ENCODE data around the gene AP3D1. TPM values are rescaled to one million over a fixed set of nuclear protein-coding genes. Genes with fewer than 3 reads are reported as not detected.
"Not testable (repeated sequence)": the region's sequence is repeated elsewhere in the genome, so short reads cannot be mapped to it uniquely, and the experiment has no call there.

Gene AP3D1
- total RNA-seq, 3 donors from 2014 or later, result 53.6 to 68.5 (median 54.0) TPM

DNA sequence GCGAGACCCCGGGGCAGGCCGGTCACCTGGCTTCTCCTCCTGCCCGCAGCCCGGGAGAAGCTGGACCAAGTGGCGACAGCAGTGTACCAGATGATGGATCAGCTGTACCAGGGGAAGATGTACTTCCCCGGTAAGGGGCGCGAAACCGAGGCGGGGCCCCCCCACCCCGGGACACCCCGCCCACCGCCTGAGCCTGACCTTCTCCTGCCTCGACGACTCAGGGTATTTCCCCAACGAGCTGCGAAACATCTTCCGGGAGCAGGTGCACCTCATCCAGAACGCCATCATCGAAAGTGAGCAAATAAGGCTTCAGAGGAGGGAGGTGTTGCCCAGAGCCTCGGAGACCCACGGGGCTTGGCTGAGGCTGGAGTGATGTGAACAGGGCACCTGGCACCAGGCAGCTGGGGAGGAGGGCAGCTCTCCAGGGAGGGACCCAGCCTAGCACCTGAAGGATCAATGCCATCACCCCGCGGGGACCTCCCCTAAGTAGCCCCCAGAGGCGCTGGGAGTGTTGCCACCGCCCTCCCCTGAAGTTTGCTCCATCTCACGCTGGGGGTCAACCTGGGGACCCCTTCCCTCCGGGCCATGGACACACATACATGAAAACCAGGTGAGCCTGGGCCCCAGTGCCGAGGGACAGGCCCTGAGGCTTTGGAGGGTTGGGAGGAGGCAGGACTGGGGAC lies 54.0 kb downstream of the AP3D1 start:
- intact Hi-C loops (cut with DNase I; ENCODE audit: low total_unique reads), result loop anchor here (10.0 kb wide), 1 partner anchor 193 kb away; the partner anchor contains the start of genes ADAT3 and SCAMP4
- DNase-seq (ENCODE audit: low spot score in 2 of 2), result no peak
- Histone ChIP-seq H3K27me3 (no peaks in the 10 kb centered on the region), H3K4me1 (peaks cover 0 to 10% of the 10 kb centered on the region in 2 donors), H3K4me3 (peak overlapping the region; percentile 43 to 85 (median 70)), H3K36me3 (no peaks in the 10 kb centered on the region), H3K27ac (peak overlapping the region; percentile 92 to 97), H3K9me3 (no peaks in the 10 kb centered on the region)
- TF ChIP-seq, protein P1, sequence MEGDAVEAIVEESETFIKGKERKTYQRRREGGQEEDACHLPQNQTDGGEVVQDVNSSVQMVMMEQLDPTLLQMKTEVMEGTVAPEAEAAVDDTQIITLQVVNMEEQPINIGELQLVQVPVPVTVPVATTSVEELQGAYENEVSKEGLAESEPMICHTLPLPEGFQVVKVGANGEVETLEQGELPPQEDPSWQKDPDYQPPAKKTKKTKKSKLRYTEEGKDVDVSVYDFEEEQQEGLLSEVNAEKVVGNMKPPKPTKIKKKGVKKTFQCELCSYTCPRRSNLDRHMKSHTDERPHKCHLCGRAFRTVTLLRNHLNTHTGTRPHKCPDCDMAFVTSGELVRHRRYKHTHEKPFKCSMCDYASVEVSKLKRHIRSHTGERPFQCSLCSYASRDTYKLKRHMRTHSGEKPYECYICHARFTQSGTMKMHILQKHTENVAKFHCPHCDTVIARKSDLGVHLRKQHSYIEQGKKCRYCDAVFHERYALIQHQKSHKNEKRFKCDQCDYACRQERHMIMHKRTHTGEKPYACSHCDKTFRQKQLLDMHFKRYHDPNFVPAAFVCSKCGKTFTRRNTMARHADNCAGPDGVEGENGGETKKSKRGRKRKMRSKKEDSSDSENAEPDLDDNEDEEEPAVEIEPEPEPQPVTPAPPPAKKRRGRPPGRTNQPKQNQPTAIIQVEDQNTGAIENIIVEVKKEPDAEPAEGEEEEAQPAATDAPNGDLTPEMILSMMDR (IDR thresholded peaks at IDR 0.05), result no peak
- no peak for TF ChIP-seq POLR2AphosphoS5 (IDR thresholded peaks at IDR 0.05)
- TF ChIP-seq POLR2A (IDR thresholded peaks at IDR 0.05), result no peak

DNA sequence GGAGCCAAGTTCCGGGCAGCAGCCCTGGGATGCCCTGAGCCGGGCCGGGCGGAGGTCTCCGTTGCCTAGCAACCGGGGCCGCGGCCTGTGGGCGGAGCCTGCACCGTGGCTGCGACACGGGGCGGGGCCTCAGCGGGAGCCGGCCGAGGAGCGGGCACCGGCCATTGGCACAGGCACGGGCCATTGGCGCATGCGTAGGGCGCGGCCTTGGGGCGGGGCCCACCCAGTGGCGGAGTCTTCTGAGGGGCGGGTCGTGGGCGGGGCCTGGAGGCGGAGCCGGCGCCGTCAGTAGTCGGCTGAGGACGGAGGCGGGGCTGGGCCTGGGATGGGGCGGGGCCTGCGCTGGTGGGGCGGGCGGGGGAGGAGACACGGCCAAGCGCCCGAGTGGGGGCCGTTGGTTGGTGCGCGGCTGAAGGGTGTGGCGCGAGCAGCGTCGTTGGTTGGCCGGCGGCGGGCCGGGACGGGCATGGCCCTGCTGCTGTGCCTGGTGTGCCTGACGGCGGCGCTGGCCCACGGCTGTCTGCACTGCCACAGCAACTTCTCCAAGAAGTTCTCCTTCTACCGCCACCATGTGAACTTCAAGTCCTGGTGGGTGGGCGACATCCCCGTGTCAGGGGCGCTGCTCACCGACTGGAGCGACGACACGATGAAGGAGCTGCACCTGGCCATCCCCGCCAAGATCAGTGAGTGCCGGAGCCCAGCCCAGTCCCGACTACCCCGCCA lies 54.7 kb downstream of the AP3D1 start, which contains the start of gene IZUMO4:
Gene IZUMO4 (plus strand): TSS at position 436 of the 723 bp plus-strand sequence. CDS start 31 bp downstream, at position 467.
- Histone ChIP-seq H3K4me1 (peaks cover 0 to 10% of the 10 kb centered on the region in 2 donors), H3K27me3 (no peaks in the 10 kb centered on the region), H3K27ac (peak within 1 kb of the TSS; percentile 92 to 97), H3K4me3 (peak within 1 kb of the TSS; percentile 61 to 85 (median 70)), H3K9me3 (no peaks in the 10 kb centered on the region), H3K36me3 (no peaks in the 10 kb centered on the region)
- intact Hi-C loops (cut with DNase I; ENCODE audit: low total_unique reads), result loop anchor here (10.0 kb wide), 1 partner anchor 192 kb away; the partner anchor contains the start of genes ADAT3 and SCAMP4
- TF ChIP-seq POLR2AphosphoS5 (IDR thresholded peaks at IDR 0.05) (no peak), POLR2A (IDR thresholded peaks at IDR 0.05) (no peak)
- TF ChIP-seq, protein P1 (IDR thresholded peaks at IDR 0.05), result peak; percentile 19 to 48 (median 27)
- DNase-seq (ENCODE audit: low spot score in 2 of 2), result peak; percentile 98 to 100

- Histone ChIP-seq H3K4me3 (peak within 1 kb of the TSS; percentile 61 to 85 (median 70)), H3K36me3 (no peaks in the 10 kb centered on the region), H3K4me1 (peaks cover 0 to 16% of the 10 kb centered on the region in 2 donors), H3K9me3 (no peaks in the 10 kb centered on the region), H3K27me3 (no peaks in the 10 kb centered on the region), H3K27ac (peak within 1 kb of the TSS; percentile 92 to 97)
- peak; percentile 86 to 88 for DNase-seq (ENCODE audit: low spot score in 2 of 2)
- TF ChIP-seq, protein P1 (IDR thresholded peaks at IDR 0.05), result peak; percentile 51 to 79 (median 73)
- TF ChIP-seq POLR2AphosphoS5 (IDR thresholded peaks at IDR 0.05) (peak; percentile 90 to 92 (median 90)), POLR2A (IDR thresholded peaks at IDR 0.05) (peak; percentile 44)
- intact Hi-C loops (cut with DNase I; ENCODE audit: low total_unique reads), result loop anchor here (10.0 kb wide), 1 partner anchor 191 kb away; the partner anchor contains the start of genes ADAT3 and SCAMP4
Measured at GRCh38 chr19:2096034-2096479, 55.3 kb downstream of the AP3D1 start, which contains the start of gene MOB3A. MOB3A (minus strand) TSS chr19:2096326; CDS start chr19:2078560, 17,766 bp downstream.

DNA sequence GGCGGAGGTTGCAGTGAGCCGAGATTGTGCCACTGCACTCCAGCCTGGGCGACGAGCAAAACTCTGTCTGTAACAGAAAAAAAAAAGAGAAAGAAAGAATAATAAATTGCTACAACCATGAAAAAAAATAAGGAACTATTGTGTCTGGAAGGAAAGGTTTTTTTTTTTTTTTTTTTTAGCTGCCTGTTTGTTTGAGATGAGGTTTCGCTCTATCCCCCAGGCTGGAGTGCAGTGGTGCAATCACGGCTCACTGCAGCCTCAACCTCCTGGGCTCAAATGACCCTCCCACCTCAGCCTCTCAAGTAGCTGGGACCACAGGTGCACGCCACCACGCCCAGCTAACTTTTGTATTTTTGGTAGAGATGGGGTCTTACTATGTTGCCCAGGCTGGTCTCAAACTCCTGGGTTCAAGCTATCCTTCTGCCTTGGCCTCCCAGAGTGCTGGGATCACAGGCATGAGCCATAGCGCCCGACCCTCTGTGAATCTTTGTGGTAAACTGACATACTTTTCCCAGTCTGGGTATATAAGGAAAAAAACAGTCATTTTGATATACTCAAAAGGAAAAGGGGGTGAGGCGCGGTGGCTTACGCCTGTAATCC lies 59.3 kb downstream of the AP3D1 start:
- H3K36me3 ChIP-seq; H3K27me3 ChIP-seq; DNase-seq (ENCODE audit: low spot score in 2 of 2); H3K4me3 ChIP-seq; H3K9me3 ChIP-seq: not testable (repeated sequence)
- Histone ChIP-seq H3K4me1 (peaks cover 0 to 21% of the 10 kb centered on the region in 2 donors), H3K27ac (peak overlapping the region; percentile 22 to 72)
- intact Hi-C loops (cut with DNase I; ENCODE audit: low total_unique reads), result loop anchor here (10.0 kb wide), 1 partner anchor 187 kb away; the partner anchor contains the start of genes ADAT3 and SCAMP4

DNA sequence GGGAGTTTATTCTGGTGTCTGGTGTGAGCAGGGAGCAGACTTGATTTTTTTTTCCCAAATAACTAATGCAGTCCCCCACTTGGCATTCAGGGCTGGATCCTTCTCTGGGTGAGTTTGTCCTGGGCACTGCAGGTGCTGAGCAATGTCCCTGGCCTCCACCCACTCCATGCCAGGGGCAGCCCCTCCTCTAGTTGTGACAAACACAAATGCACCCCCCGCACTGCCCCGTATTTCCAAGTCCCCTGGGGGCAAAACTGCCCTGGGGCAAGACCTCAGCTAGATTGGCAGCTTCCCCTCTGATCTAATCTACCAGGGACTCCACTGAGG lies 61.7 kb downstream of the AP3D1 start:
- peak overlapping the region; percentile 59 to 72 for H3K27ac ChIP-seq
- no peak for DNase-seq (ENCODE audit: low spot score in 2 of 2)
- H3K9me3 ChIP-seq, result no peaks in the 10 kb centered on the region
- intact Hi-C loops (cut with DNase I; ENCODE audit: low total_unique reads), result loop anchor here (10.0 kb wide), 1 partner anchor 185 kb away; the partner anchor contains the start of genes ADAT3 and SCAMP4
- peaks cover 0 to 21% of the 10 kb centered on the region in 2 donors for H3K4me1 ChIP-seq
- H3K27me3 ChIP-seq, result no peaks in the 10 kb centered on the region
- H3K4me3 ChIP-seq, result peak overlapping the region in 1 of 3 donors; percentile 6
- H3K36me3 ChIP-seq, result no peaks in the 10 kb centered on the region
- TF ChIP-seq POLR2A (IDR thresholded peaks at IDR 0.05) (no peak), POLR2AphosphoS5 (IDR thresholded peaks at IDR 0.05) (no peak)
- TF ChIP-seq, protein P1 (IDR thresholded peaks at IDR 0.05), result no peak
